Activated CD8-positive, alpha-beta T cell treated with anti-CD3 and anti-CD28 coated beads, Interleukin-2, amount 10 ng/mL, durations not matched to agents 7 days and 5 days (primary cell): ENCODE measurements around the gene LANCL2. TPM values are rescaled to one million over a fixed set of nuclear protein-coding genes. Genes with fewer than 3 reads are reported as not detected.

Experiments used
- ATAC-seq: fragments of 150-1000 bp; cut with Tn5 transposase; one replicate; pipeline ENCODE4 v1.10.0; 2021; ENCODE audit warnings: moderate library complexity
- CTCF ChIA-PET: fragments of 350-600 bp; sonication (Branson Sonifier 250); formaldehyde crosslinking; loops from one replicate; lab custom pipeline; 2021; ENCODE audit warnings: antibody characterized with exemption; lab: Charles Lee
- POLR2A ChIA-PET: fragments of 350-600 bp; sonication (Branson Sonifier 250); formaldehyde crosslinking; loops from one replicate; lab custom pipeline; 2021; ENCODE audit warnings: antibody characterized with exemption; lab: Charles Lee
- DNase-seq: peaks from one replicate; pipeline ENCODE4 v3.0.0-alpha.2; 2020
- H3K27ac Mint-ChIP-seq: one replicate; pipeline ENCODE4 v1.8.0; 2021; ENCODE audit warnings: mild to moderate bottlenecking, mixed read lengths
- H3K27me3 Mint-ChIP-seq: one replicate; pipeline ENCODE4 v1.8.0; 2021; ENCODE audit warnings: low read depth, mixed read lengths
- H3K36me3 Mint-ChIP-seq: one replicate; pipeline ENCODE4 v1.8.0; 2021; ENCODE audit warnings: low read depth, mixed read lengths
- H3K4me1 Mint-ChIP-seq: one replicate; pipeline ENCODE4 v1.8.0; 2021; ENCODE audit warnings: low read depth, mixed read lengths
- H3K4me3 Mint-ChIP-seq: one replicate; pipeline ENCODE4 v1.8.0; 2021; ENCODE audit warnings: mild to moderate bottlenecking, mixed read lengths
- H3K9me3 Mint-ChIP-seq: one replicate; pipeline ENCODE4 v1.8.0; 2022; ENCODE audit warnings: mixed read lengths; ENCODE audit not compliant: insufficient read depth
- total RNA-seq, 2 experiments: library from RNA; stranded (reverse); gene quantifications; one replicate each; pipeline ENCODE4 v1.2.3, GENCODE V29; 2021

Gene LANCL2, protein sequence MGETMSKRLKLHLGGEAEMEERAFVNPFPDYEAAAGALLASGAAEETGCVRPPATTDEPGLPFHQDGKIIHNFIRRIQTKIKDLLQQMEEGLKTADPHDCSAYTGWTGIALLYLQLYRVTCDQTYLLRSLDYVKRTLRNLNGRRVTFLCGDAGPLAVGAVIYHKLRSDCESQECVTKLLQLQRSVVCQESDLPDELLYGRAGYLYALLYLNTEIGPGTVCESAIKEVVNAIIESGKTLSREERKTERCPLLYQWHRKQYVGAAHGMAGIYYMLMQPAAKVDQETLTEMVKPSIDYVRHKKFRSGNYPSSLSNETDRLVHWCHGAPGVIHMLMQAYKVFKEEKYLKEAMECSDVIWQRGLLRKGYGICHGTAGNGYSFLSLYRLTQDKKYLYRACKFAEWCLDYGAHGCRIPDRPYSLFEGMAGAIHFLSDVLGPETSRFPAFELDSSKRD
- 1 to 10 TPM; 8.0 to 8.5 TPM for total RNA-seq

DNA sequence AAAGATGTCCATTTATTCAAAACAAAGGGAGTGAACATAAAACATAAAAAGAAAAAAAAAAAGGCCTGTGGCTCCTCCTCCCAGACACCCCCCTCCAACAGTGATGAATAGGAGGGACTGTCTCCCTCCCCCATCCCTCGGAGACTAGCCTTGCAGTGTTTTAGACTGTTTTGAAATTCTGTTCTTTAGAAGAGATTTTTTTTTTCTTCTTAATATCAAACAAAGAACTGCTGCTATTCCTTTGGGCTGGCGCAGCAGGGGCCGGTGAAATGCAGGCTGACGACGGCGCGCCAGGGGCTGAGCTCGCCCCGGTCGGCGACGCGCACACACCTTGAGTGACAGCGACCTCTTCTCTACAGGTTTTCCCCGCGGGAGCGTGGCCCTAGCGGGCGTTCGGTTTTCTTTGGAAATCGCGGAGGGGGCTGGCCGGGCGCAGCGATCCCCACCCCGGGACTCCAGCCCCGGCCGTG lies at the start of gene LANCL2:
Gene LANCL2 (plus strand): TSS at position 133 of the 470 bp plus-strand sequence. CDS start 689 bp downstream, outside the sequence.
- H3K27me3 Mint-ChIP-seq = peaks cover 2% of the 10 kb centered on the region
- no peaks in the 10 kb centered on the region for H3K9me3 Mint-ChIP-seq
- H3K4me1 Mint-ChIP-seq = peaks cover 34% of the 10 kb centered on the region
- ChIA-PET POLR2A (interaction anchor here (0.7 to 2.6 kb wide), 13 partner anchors 10 to 741 kb away, joined by 3 to 18 read pairs (median 4); partner anchors contain the start of genes CHCHD2 and SEC61G), CTCF (interaction anchor here (1.1 to 1.9 kb wide), 4 partner anchors 49 to 110 kb away, joined by 3 to 14 read pairs (median 4); no protein-coding TSS in a partner anchor)
- H3K27ac Mint-ChIP-seq = peak within 1 kb of the TSS; percentile 98
- DNase-seq (peak; percentile 45), ATAC-seq (peak; percentile 28)
- peaks cover 9% of the 10 kb centered on the region for H3K36me3 Mint-ChIP-seq
- peak within 1 kb of the TSS; percentile 92 for H3K4me3 Mint-ChIP-seq

- Mint-ChIP-seq H3K27me3 (peaks cover 14% of the 10 kb centered on the region), H3K4me1 (no peaks in the 10 kb centered on the region), H3K9me3 (no peaks in the 10 kb centered on the region), H3K4me3 (no peak overlapping the region), H3K27ac (no peak overlapping the region), H3K36me3 (no peaks in the 10 kb centered on the region)
- CTCF ChIA-PET = no interaction called here
- DNase-seq (no peak), ATAC-seq (no peak)
- POLR2A ChIA-PET = no interaction called here
Measured at GRCh38 chr7:55325371-55325792, 39.8 kb upstream of the LANCL2 start.

DNA sequence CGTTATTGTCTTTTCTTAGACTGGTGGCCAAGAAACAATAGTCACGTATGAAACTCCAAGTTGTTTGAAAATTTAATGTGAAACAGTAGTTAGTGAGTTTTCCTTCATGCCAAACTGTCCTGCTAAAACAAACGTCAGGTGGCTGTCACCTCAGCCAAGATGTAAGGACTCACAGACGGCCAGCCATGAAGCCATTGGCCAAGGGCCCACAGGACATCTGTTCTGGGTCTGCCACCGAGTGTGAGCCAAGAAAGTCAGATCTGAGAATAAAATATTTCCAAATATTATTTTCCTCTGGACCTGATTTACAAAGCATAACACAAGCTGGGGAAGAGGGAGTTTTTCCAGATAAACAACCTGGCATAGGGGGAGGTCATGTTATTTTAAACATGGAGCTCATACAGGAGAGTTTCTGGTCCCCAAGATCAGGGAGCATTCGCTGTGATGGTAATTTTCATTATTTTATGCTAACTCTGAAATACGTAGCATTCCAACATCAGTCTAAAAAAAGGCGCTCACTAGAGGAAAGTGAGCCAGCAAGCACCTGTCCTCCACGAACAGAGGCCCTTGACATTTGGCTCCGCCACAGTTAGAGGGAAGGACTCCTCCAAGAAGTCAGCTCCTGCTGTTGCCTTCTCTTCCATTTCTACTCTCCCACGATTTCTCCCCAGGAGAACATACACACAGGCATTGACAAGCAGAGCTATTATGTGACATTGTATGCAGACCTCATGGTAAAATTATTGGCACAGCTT lies 38.9 kb upstream of the LANCL2 start:
- H3K27me3 Mint-ChIP-seq = peaks cover 9% of the 10 kb centered on the region

DNA sequence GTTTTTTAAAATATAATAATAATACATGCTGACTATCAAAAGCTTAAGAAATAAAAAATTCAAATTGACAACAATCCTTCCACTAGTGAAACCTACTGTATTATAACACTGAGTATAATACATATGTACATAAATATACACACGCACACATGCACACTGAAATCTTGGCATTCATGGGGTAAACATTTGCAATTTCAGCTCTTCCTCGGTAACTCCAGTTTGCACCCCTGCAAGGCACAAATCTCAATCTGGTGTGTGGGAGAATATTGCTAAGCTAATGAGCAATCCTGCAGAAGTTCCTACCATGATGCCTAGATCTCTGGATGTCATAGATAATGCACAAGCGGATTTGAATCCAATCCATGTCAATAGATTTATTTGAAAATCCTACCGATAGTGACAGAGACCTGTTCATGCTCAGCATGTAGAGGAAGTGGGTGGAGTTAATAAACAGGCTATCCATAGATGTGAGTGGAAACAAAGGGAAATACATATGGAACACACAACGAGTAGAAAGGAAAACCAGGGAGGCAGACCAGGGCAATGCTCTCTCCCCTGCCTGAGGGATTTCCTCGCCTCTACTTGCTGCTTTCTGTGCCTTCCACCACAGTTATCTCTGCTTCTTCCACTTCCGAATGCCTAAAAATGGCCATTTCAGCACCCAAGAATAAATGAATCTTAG lies 38.1 kb upstream of the LANCL2 start:
- H3K4me3 Mint-ChIP-seq = no peak overlapping the region
- no peaks in the 10 kb centered on the region for H3K4me1 Mint-ChIP-seq
- no peak overlapping the region for H3K27ac Mint-ChIP-seq
- CTCF ChIA-PET = interaction anchor here (0.7 kb wide), 1 partner anchor 10 kb away, joined by 3 read pairs; no protein-coding TSS in a partner anchor
- H3K9me3 Mint-ChIP-seq = no peaks in the 10 kb centered on the region
- ATAC-seq (no peak), DNase-seq (no peak)
- peaks cover 5% of the 10 kb centered on the region for H3K27me3 Mint-ChIP-seq
- no peaks in the 10 kb centered on the region for H3K36me3 Mint-ChIP-seq
- POLR2A ChIA-PET = interaction anchor here (1.1 kb wide), 1 partner anchor 18 kb away, joined by 3 read pairs; no protein-coding TSS in a partner anchor

More for the DNA sequence above, 38.9 kb upstream of the LANCL2 start:
- H3K9me3 Mint-ChIP-seq = no peaks in the 10 kb centered on the region
- ChIA-PET POLR2A (interaction anchor here (1.1 kb wide), 1 partner anchor 17 kb away, joined by 3 read pairs; no protein-coding TSS in a partner anchor), CTCF (interaction anchor here (0.7 kb wide), 1 partner anchor 11 kb away, joined by 3 read pairs; no protein-coding TSS in a partner anchor)
- no peak overlapping the region for H3K27ac Mint-ChIP-seq
- ATAC-seq = no peak
- H3K4me1 Mint-ChIP-seq = no peaks in the 10 kb centered on the region
- H3K4me3 Mint-ChIP-seq = no peak overlapping the region
- no peaks in the 10 kb centered on the region for H3K36me3 Mint-ChIP-seq
- no peak for DNase-seq

DNA sequence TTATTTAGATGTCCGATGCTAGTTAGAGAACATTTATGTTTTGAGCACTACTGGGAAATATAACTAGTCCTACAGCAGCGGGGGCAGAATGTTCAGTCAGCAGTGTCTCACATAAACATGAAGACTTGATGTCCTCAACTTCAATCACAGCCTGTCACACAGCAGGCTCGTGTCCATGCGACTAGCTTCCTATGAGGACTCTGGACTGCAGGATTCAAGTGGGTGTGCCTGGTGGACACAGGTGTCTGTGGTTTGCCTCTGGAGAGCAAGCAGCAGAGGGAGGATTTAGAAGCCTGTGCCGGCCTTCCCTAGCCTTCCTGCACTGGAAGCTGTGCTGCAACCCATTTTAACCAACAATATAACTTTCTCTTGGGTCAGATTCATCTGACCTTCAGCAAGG lies 30.0 kb upstream of the LANCL2 start:
- DNase-seq (no peak), ATAC-seq (no peak)
- no peak overlapping the region for H3K27ac Mint-ChIP-seq
- H3K9me3 Mint-ChIP-seq = no peaks in the 10 kb centered on the region
- H3K4me1 Mint-ChIP-seq = no peaks in the 10 kb centered on the region
- ChIA-PET CTCF (no interaction called here), POLR2A (no interaction called here)
- H3K4me3 Mint-ChIP-seq = no peak overlapping the region
- H3K36me3 Mint-ChIP-seq = no peaks in the 10 kb centered on the region
- H3K27me3 Mint-ChIP-seq = peaks cover 2% of the 10 kb centered on the region

- Mint-ChIP-seq H3K9me3 (no peaks in the 10 kb centered on the region), H3K36me3 (no peaks in the 10 kb centered on the region), H3K4me3 (no peak overlapping the region), H3K4me1 (no peaks in the 10 kb centered on the region), H3K27ac (no peak overlapping the region), H3K27me3 (peaks cover 2% of the 10 kb centered on the region)
- DNase-seq (no peak), ATAC-seq (no peak)
- POLR2A ChIA-PET = no interaction called here
- CTCF ChIA-PET = no interaction called here
Measured at GRCh38 chr7:55335786-55336185, 29.4 kb upstream of the LANCL2 start.

GRCh38 chr7:55336540-55336939 lies 28.6 kb upstream of the LANCL2 start:
- Mint-ChIP-seq H3K9me3 (no peaks in the 10 kb centered on the region), H3K4me1 (no peaks in the 10 kb centered on the region), H3K4me3 (no peak overlapping the region), H3K27me3 (peaks cover 2% of the 10 kb centered on the region), H3K27ac (no peak overlapping the region), H3K36me3 (no peaks in the 10 kb centered on the region)
- ChIA-PET CTCF (no interaction called here), POLR2A (no interaction called here)
- ATAC-seq = no peak
- no peak for DNase-seq

- H3K4me1 Mint-ChIP-seq = no peaks in the 10 kb centered on the region
- ChIA-PET CTCF (no interaction called here), POLR2A (no interaction called here)
- no peaks in the 10 kb centered on the region for H3K36me3 Mint-ChIP-seq
- H3K27ac Mint-ChIP-seq = no peak overlapping the region
- DNase-seq = no peak
- no peak for ATAC-seq
- H3K4me3 Mint-ChIP-seq = no peak overlapping the region
- H3K9me3 Mint-ChIP-seq = no peaks in the 10 kb centered on the region
- H3K27me3 Mint-ChIP-seq = no peaks in the 10 kb centered on the region
Measured at GRCh38 chr7:55339033-55340000, 25.8 kb upstream of the LANCL2 start.

- ATAC-seq (no peak), DNase-seq (no peak)
- Mint-ChIP-seq H3K4me1 (no peaks in the 10 kb centered on the region), H3K9me3 (no peaks in the 10 kb centered on the region), H3K27ac (no peak overlapping the region), H3K27me3 (peaks cover 4% of the 10 kb centered on the region), H3K4me3 (no peak overlapping the region), H3K36me3 (no peaks in the 10 kb centered on the region)
- ChIA-PET POLR2A (no interaction called here), CTCF (no interaction called here)
Measured at GRCh38 chr7:55342216-55342871, 22.8 kb upstream of the LANCL2 start.

GRCh38 chr7:55343002-55343781 lies 21.9 kb upstream of the LANCL2 start:
- Mint-ChIP-seq H3K27ac (no peak overlapping the region), H3K36me3 (no peaks in the 10 kb centered on the region), H3K4me1 (no peaks in the 10 kb centered on the region), H3K4me3 (no peak overlapping the region), H3K27me3 (peaks cover 4% of the 10 kb centered on the region), H3K9me3 (no peaks in the 10 kb centered on the region)
- DNase-seq (no peak), ATAC-seq (no peak)
- ChIA-PET POLR2A (no interaction called here), CTCF (no interaction called here)
